Activated CD4-positive, alpha-beta T cell treated with anti-CD3 and anti-CD28 coated beads for 4 hours (primary cell): ENCODE results near the gene RUNX1.
"Not testable (repeated sequence)": the region's sequence is repeated elsewhere in the genome, so short reads cannot be mapped to it uniquely, and the experiment has no call there.

Experiments used
- DNase-seq, 2 donors: peaks; one replicate each; pipeline ENCODE4 v3.0.0-alpha.2; 2020

RUNX1 gene

DNA sequence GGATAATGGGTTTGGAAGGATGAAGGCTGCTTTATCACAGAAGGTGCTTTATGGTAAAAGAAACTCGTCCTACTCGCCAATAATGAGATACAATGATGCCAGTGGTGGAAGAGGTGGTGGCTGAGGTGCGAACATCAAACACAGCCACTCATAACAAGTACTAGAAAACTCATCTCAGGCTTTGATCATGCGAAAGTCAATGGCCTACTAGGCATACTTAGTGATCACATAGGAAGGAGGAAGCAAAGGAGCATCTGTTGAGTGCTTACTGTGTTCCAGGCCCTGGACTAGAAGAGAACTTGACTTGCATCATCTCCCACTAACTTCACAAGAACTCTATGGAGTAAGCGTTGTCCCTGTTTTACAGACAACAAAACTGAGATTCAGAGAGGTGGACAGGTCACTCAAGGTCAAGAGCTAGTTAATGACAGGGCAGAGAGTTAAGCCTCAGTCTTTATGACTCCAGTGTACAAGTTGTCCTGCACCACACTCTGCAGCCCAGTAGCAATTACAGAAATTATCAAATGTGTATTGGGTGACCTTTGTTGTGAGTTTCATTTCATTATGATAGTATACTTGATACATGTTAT is 33.6 kb downstream of the RUNX1 start:
- DNase-seq: peak in 1 of 2 donors; percentile 22

DNA sequence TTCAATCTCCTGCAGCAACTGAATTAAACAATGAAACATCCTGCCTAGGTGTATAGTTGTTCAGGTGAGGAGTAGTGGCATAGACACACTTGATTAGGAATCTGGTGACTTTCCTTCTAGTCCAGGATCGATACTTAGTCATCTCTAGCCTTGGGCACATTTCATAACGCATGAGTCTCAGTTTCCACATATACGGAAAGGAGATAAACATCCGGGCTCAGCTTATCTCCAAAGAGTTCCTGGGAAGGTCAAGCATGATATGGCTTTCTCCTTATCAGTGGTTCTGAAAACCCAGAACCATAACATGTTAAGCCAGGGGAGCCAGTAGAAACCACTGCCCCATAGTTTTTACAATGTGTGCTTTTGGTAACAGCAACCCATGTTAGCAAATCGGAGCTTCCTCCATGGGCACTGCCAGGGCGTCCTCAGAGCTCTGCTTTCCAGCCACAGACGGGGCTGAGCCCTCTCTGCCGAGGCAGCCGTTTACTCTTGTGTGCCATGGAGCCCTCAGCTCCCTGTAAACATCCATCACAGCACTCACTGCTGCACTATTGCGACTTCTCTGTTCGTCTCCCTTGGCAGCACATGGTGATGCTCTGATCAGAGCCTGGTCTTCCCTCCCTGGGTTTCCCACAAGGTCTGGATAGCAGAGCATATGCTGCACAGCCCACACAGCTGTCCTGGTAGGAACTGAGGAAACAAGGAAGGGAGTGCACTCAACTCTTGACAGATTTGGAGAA is 34.6 kb downstream of the RUNX1 start:
- no peak for DNase-seq

DNA sequence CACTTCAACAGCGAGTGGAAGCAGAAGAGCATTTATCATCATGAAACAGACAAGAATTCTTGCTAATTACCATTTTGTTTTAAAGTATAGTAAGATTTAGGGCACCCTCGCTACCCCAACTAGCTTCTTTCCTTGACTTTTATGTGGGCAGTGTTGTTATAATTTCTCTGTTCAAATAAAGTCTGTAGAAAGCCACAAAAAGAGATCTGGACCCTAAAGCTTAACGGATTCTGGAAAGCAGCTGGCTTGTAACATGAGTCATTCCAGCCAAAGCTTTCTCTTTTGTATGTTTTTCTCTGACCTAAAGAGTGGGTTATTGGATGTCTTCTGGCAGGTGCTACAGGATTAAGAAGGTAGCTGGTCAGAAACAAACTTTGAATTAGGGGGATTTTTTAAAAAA is 37.4 kb downstream of the RUNX1 start:
- no peak for DNase-seq

DNA sequence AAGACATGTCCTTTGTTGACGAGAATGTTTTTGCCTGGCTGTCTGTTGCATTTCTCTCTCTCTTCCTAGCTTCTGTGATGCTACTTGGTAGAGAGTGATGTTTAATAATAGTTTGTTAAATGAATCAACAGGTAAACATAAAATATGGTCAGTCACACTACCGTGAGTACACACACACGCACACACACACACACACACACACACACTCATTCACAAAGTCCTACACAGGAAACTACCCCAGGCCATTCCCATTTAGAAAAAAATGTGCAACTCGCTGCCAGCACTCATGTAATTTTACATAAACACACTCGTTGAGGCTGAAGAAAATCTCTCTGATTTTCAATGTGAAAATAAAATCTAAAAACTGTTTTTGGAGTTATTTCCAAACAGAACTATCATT is 38.7 kb downstream of the RUNX1 start:
- DNase-seq: no peak

DNA sequence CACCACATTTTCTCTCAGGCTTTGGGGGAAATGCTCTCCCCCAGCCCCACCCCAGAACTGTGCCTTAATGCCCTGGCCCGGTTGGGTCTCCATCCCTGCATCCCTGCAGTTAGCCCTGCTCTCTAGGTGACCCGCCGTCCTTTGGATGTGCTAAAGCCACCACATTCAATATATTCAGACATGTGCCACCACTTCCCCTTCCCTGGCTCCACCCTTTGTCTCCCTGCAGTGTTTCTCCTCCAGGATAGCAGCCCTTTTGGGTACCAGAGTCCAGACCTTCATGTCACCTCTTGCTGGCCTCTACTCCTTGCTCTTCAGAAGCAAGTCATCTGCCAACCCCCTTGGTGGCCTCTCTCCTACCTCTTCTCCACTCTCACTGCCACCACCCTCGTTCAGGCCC is 41.8 kb downstream of the RUNX1 start:
- DNase-seq: no peak

DNA sequence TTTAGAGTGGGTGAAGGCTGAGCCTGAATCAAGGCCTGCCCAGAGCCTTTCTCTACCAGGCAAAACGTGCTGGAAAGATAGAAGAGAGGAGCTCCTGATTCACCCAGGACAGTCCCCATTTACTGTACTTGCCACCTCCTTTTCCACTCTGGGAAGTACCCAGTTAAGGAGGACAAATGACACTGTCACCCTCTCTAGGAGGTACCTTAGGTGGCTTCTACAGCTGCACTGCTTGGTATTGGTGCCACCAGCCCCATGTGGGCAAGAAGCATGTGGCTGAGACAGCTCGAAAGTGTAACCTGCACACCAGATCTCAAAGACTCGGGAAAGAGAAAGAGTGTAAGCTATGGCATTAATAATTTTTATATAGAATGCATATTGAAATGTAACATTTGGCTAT is 42.3 kb downstream of the RUNX1 start:
- no peak for DNase-seq

DNA sequence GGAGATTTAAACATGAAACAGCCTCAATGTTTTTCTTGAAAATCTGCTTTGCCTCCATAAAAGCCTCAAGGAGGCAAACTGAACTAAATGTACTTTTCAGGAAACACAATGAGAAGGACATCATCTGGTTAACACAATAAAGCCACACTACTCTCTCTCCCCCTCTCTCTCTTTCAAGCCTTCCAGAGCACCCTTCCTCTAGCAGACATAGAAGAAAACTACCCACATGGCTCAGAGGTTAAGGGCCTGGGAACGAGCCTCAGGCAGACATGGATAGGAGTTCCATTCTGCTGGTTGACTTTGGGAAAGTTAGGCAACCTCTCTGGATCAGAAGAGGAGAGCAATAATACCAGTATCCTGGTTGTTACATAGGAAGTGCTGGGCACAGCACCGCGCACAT is 42.9 kb downstream of the RUNX1 start:
- DNase-seq: no peak

DNA sequence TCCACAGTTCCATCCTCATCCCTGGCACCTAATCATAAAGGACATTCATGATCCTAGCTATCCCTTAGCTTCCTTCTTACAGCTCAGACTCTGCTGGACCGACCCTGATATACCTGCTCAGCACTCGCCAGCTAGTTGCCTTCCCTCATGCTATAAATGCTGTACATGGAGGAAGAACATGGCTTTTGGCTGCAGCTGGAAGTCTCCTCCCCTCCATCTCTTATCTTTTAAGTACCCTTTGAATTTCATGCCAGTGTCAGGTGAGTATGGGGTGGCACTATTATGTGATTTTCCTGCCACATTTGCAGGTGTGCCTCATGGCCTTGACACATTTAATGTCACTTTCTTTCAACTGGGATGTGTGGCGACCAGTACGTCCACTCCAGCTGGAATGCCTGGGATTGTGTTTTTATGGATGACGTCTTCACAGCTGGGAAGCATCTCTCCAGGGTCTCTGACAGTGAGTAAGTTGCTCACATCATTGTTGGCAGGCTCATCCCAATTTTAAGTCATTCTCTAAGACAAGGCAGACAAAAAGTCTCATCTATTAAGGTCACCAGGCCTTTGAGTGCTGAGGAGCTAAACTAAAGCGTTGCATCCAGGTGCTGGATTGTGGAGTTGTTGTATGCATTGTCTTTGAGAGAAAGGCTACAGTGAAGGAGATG is 43.4 kb downstream of the RUNX1 start:
- DNase-seq: no peak

DNA sequence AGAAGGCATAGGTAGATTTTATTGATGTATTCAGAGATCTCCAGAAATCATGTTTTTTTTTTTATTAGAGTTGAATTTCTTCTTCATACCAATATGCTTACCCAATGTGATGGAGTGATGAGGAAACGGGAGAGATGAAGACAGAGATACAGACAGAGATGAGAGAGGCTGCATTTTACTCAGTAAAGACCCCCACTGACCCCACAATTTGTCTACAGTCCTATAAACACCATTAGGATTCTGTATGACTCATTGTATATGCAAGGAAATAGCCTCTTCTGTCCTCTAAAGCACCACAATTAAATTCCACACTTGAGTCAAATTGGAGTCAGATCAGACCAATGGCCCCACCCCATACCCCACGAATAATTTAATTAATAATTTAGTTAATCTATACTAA is 44.0 kb downstream of the RUNX1 start:
- no peak for DNase-seq

DNA sequence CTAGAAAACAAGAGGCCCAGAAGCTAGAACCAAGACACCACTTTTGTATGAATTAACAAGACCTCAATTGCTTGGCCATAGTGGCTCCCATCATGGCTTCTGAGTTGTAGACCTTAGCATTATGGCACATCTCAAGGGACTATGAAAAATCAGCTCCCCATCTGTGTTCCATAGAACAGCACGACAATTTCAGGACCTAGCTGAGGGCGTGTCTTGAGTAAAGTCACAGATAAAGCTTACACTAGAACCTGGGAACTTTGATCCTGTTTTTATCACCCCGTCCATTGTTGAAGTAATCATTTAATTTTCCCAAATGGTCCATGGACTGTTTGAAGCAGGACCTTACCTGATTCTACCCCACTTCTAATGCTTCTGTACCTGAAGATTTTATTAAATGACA is 44.8 kb downstream of the RUNX1 start:
- DNase-seq: no peak

DNA sequence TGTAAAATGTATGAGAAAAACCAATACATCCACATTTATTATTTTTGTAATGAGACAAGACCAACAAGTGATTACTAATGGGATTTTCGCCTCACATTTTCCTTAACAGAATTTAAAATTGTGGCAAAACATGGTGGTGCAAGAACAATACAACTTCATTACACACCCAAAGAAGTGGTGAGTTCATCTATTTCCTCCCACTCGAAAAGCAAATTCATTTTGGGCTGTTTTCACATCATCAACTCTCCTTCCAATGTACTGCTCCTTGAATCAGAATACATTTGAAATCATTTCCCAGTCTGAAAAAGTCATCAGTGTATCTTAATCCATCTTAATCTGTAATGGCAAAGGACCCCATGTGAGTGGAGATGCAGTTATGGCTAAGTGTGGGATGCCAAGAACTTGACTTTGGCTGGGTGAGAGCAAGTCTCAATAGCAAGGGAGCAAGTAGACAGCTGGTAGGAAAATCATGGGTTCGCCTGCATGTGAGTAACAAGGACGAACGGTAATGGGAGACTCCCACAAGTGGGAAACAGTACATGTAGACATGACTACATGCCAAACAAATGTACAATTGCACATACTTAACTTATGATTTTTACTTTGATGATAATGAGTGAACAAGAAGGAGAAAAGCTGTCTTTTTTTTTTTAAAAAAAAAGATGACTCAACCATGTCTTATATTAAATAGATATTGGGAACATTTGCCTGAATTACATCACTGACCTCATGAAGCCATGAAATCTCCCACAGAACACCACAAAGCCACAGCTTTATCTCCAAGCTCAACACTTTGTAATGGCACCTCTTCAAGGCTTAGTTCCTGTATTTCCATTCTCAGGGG is 46.0 kb downstream of the RUNX1 start:
- no peak for DNase-seq

DNA sequence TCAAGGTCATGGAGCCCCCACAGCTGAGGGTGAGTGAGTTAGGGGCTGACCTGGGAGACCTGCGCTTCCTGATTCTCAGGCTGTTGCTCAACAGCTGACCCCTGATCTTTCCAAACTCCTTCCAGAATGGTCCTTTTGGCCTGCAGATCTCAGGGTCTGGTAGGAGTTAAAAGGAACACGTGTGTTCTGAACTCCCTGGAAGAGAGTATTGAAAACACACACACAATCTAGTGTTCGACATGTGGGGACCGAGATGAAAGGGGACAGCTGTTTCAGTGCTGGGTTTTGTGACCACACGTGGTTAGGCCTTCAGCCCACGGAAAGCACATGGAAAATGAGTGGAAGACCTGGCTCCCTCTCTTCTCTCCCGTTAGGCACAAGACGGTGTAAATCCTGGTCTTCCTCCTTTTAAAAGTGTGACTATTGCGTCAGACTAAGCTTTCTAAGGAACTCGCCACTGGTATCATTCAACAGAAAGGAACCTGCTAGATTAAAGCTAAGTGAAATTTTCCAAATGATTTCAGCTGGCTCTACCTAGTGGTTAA is 49.6 kb downstream of the RUNX1 start:
- DNase-seq: no peak

DNA sequence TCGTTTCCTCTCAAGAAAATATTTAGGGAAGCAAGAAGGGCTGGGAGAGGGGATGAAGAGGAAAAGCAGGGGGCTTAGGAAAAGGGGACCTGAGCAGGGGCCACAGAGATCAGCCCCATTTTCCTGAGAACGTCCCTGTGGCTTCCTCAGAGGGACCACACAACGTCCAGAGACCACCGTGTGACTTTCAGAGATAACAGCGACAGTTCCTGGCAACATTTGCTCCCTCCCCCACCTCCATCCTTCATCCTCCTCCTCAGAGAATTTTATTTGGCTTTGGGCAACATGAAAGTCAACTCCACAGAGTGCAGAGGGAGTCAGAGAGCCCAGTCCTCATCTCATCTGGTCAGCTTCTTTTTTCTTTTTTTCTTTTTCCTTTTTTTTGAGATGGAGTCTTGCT is 50.9 kb downstream of the RUNX1 start:
- DNase-seq: no peak

DNA sequence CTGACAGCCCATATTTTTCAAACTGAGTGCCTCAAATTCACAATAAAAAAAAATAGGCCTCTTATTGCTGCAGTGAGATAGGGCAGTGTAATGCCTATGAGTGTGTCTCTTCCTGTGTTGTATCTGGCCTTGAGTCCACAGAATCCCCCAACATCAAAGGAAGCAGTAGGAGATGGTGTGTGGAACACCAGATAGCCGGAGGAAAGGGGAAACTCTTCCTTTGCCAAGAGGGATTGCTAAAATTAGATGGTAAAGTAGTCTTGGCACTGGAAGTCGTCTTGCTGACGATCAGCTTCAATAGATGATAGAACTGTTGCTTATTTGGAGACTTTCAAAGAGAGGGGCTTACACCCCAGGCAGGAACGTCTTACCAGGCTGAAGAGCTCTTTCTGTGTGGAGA is 51.8 kb downstream of the RUNX1 start:
- no peak for DNase-seq

DNA sequence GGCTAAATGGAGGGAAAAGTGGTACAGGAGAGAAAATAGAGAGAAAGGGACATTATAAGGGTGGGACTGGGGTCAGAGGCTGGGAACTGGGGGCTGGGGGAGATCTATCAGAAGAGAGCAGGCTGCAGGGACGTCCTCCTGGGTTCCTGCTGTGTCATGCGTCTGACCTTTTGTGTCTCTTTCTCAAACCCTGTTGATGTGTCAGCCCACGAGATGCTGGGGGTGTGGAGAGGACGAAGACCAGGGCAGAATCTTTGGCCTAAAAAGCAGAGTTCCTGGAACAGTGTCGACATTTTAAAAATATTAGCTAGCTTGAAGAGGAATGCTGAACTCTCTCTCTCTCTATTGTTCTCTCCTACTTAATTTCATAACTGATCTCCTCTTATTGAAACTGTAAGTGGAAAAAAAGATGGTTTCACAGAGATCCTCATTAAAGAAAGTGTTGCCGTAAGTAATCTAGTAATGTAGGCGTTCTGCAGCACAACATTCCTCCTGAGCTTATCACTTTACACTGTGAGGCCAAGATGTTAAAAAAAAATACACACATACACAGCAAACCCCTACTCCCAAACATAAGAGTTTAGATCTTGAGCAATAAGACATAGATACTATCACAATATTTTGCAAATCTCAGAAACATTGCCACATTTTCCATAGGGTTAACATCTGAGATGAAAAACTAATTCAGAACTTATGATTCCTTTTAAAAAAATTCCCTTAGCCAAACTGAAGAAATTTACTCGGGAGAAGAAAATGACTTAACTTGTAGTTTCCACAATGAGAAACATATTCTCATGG is 52.6 kb downstream of the RUNX1 start:
- peak; percentile 21 to 41 for DNase-seq

DNA sequence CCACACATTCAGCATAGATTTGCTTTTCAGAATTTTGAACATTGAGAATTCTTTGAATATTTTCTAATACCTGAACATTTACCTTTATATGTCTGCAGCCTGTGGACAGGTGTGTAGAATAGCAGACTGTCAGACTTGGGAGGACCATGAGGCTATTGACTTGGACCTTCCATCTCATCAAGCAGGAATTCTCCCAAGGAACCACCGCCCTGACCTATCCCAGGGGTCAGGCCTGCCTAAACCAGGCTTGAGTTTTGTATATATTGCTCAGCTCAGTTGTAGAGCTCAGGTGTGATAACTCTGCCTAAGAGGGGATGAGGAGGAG is 53.2 kb downstream of the RUNX1 start:
- no peak for DNase-seq

DNA sequence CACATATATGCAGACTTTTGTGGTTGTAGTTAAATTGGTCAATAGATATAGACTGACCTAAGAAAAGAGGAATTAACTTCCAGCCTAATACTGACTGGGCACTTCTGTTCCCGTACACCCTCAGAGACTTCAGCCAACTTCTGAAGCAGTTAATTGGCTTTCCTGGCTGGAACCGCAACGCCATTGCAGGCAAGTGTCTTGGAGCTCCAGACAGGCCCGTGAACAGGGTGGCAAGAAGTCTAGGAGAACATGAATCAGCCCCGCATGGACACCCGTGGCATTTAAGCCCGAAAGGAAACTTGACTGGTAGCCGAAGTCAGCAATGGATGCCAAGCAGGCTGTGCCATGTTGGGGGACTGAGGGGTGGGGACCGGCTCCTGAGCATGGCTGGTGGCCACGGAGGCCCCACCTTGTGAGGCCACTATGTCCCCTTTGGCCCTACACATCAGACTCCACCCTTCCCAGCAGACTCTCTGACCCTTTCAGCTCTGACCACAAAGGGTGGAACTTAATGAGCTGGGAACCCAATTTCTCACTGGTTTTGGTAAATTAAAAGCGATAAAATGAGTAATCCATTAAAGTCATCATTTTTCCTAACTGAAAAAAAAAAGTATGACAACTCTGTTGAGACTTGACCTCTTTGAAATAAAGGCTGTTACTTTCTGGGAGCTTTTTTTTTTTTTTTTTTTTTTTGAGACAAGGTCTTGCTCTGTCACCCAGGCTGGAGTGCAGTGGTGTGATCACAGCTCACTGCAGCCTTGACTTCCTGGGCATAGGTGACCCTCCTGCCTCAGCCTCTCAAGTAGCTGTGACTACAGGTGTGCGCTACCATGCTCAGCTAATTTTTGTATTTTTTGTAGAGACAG is 54.1 kb downstream of the RUNX1 start:
- DNase-seq: no peak

DNA sequence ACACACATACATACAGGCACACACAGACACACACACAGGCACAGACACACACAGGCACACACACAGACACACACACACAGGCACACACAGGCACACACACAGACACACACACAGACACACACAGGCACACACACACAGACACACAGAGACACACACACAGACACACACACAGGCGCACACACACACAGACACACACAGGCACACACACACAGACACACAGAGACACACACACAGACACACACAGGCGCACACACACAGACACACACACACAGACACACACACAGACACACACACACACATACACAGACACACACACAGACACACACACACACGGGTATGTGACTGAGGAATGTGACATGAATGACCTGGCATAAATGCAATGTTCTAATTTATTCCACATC is 55.6 kb downstream of the RUNX1 start:
- DNase-seq: not testable (repeated sequence)

DNA sequence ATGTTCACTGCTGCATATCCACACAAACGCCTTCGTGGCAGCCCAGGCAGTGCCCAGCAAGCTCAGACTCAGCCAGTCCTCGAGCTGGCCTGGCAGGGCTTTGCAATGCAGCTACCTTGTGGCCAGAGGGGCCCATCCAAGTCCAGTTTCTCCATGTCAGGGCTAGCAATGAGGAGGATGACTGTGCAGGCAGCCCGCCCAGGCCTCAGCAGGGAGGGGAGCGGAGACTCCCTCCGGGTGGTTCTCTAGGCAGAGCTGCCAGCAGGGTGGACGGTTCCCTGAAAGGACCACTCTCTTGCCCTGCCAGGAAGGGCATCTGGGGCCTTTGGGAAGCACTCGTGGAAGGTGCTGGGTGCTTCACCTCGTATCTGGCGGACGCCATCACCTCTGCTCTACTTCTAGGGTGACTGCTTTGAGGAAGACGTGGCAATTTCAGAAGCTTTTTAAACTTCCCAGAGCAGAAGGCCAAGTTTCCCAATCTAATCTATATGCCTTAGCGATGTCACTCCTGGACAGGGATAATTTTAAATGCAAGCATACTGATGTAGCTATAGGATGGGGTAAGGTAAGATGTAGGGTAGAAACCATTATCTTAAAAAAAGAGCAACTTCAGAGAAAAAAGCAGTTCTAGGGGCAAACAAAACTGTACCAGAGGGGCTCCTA is 56.2 kb downstream of the RUNX1 start:
- no peak for DNase-seq

DNA sequence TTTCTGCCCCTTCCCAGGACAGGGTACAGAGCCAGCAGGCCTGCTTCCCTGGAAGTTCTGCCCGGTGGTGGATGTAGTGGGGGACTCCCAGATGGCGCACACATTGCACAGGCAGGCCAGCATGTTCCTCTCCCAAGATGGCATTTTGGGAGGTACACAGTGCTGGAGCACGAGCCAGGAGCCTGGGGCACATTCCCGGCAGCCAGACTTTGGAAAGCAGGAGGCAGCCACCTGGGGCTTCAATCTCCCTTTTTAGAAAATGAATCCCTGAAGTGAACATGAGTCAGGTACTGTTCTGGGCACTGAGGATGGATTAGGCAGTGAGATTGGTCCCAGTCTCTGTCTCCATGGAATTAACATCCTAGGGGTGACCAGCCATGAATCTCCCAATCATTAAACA is 56.9 kb downstream of the RUNX1 start:
- no peak for DNase-seq

DNA sequence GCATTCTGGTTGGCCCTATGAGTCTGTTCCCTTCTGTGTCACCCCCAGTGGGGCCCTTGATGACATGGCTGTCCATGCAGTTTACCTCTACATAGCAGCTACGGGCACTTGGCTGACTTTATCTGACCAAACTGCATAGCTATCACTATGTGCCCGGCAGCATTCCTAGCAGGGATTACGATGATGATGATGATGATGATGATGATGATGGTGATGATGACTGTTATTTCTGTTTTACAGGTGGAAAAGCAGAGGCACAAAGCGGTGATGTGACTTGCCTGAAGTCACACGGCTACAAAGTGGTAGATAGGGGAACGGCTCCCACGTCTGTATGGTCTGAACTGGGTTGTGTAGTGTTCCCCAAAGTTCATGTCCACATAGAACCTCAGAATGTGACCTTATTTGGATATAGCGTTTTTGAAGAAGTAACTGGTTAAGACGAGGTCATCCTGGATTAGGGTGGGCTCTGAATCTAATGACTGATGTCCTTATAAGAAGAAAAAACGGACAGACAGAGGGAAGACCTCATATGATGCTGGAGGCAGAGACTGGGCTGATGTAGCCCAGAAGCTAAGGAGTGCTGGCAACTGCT is 57.6 kb downstream of the RUNX1 start:
- no peak for DNase-seq
